Measurements from ENCODE around the gene STEAP2.

STEAP2 gene

GRCh38 chr7:90272242-90272641 lies 60.7 kb downstream of the STEAP2 start:
- no peak for DNase-seq (ENCODE audit: low spot score)

GRCh38 chr7:90274161-90274560 lies 62.6 kb downstream of the STEAP2 start:
- DNase-seq (ENCODE audit: low spot score) = no peak

- DNase-seq (ENCODE audit: low spot score) = peak; percentile 7
These were observed 64.6 kb downstream of the STEAP2 start for GRCh38 chr7:90276033-90276728.

Data from HuH-7.5 (cell line).